Measurements from ENCODE around the gene ITGAV.

The ITGAV gene

DNA sequence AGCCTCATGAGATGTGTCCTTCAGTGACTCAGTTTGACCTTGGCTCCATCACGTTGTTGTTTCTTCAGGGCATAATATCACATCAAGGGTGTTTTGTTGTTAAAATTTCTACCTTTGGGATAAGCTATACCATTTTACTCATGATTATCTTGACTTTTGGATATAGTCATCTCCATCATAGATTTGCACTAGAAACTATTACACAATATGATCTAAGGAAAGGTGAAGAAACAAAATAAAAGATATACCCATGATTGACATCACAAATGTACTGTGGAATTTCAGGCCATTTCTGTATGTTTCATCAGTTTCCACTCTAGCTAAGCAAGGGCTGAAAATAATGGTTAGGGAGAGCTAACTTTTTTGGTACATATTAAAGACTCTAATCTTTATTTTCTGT, 79.3 kb downstream of the ITGAV start:
- DNase-seq (ENCODE audit: low read depth in 2 of 2), result no peak

DNA sequence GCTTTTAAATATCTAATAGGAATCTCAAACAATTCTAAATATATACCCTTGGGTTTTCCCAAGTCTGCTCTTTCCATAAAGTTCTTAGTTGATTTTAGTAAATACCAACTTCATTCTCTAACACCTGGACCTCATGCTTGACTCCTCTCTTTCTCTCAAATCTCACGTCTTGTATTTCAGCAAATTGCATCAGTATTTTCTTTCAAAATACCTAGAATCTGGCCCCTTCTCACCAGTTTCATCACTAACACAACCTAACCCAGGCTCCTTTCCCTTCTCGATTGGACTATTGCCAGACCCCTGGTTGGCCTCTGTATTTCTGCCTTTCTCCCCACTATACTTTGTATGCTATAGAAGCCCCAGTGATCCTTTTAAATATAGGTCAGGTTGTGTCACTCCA, 81.0 kb downstream of the ITGAV start:
- DNase-seq (ENCODE audit: low read depth in 2 of 2), result no peak

- no peak for DNase-seq (ENCODE audit: low read depth in 2 of 2)
Measured at GRCh38 chr2:186675380-186675779, 85.5 kb downstream of the ITGAV start.

DNA sequence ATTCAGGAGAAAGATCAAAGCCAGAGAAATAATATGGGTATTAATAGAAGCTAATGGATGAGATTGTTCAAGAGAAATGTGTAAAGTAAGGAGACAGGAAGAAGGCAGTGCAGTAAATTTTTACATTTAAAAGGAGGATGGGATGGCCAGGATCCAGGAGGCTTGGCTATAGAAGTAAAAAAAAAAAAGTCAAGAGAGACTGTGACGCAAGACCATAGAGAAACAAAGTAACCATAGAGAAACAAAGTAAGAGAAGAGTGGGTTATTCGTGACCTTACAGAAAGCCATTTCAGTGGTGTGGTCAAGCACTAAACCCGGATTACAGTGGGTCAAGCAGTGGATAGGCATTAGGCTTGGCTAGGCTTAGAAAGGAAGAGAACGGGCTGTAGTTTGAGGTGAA, 93.5 kb downstream of the ITGAV start:
- no peak for DNase-seq (ENCODE audit: low read depth in 2 of 2)

DNA sequence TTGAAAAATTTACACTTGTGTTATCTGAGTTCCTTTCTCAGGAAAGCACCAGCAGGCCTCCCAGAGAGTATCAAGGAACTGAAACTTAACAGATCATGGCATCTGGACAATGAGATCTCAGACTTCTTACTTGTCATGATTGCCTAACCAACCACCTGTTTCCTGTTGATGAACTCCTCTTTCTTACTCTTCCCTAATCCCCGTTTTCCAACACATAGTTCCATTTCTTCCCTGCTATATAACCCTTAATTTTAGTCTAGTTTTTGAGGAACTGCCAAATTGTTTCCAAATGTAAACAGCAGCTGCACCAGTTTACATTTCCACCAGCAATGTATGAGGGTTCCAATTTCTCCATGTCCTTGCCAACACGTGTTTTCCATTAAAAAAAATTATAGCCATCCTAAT, 98.0 kb downstream of the ITGAV start:
- no peak for DNase-seq (ENCODE audit: low read depth in 2 of 2)

DNA sequence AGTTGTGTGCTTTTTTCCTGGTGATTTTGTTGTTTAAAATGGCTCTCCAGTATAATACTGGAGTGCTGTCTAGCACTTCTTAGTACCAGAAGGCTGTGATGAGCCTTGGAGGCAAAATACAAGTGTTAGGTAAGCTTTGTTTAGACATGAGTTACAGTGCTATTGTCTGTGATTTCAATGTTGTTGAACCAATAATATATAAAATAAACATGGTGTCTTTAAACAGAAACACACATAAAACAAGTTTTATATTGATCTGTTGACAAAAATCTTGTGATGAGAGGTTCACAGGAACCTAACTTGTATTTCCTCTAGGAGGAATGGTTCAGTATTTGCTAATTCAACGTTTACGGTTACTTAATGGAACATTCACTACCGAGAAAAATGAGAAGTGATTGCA, 99.0 kb downstream of the ITGAV start:
- DNase-seq (ENCODE audit: low read depth in 2 of 2), result no peak

DNA sequence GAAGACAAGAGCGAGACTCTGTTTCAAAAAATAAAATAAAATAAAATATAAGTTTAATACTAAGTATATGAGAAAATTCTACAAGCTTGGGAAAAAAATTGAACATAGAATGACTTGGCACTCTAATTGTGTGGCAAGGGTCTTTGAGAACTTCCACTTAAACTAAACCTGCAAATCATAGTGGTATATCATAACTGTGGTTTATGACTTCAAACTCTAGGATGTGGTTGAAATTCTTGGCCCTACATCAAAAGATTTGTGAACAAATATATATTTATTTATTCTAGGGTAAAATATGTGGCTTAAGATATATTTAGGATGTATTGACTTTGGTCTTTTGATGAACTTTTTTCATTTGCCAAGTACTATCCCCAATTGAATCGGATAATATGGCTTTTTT, 100.9 kb downstream of the ITGAV start:
- no peak for DNase-seq (ENCODE audit: low read depth in 2 of 2)

DNA sequence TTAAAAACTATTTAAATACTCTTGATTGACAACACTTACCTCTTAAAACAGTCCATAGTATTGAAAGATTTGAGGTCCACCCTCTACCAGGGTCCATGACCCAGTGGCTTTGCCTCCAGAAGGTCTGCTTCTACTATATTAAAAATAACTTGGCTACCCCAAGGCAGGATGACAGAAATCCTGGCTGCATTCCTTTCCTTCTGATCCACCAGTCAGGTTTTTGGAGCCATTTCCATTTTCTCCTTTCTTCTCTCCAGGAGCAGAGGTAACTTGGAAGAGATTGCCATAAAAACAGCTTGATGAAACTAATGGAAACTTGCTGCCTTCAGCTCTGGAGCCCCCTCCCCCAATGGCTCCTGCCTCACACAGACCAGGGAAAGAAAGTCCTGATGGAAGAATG, 101.4 kb downstream of the ITGAV start:
- no peak for DNase-seq (ENCODE audit: low read depth in 2 of 2)

DNA sequence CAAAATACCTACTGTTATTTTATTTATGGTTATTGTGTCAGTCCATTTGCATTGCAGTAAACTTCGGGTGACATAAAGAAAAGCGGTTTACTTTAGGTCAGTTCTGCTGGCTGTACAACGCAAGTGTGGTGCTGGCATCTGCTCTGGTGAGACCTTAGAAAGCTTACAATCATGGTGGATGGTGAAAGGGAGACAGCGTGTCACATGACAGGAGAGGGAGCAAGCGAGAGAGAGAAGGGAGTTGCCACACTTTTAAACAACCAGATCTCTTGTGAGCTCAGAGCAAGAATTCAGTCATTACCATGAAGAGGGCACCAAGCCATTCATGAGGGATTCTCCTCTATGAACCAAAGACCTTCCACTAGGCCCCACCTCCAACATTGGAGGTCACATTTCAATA, 102.0 kb downstream of the ITGAV start:
- no peak for DNase-seq (ENCODE audit: low read depth in 2 of 2)

DNA sequence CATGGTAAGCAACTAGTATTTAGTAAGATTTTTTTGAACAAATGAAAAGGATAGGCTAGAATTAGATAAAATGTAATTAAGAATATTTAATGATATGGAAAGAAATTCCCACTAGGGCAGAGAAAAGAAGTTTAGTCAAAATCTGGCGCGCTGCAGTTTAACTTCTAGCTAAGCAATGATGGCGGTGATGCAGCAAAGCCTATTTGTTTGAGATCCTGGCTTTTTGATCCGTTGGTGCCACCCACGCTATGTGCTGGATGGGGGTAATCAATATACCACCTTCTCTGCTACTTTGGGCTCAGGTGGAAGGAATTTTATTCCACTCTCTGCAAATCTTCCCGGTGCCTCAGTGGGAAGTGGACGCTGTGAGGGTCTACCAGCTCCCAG, 103.6 kb downstream of the ITGAV start:
- no peak for DNase-seq (ENCODE audit: low read depth in 2 of 2)

- DNase-seq (ENCODE audit: low read depth in 2 of 2), result no peak
Measured at GRCh38 chr2:186695081-186695756, 105.4 kb downstream of the ITGAV start.

- no peak for DNase-seq (ENCODE audit: low read depth in 2 of 2)
Measured at GRCh38 chr2:186696290-186696689, 106.4 kb downstream of the ITGAV start.

- no peak for DNase-seq (ENCODE audit: low read depth in 2 of 2)
Measured at GRCh38 chr2:186696804-186697203, 106.9 kb downstream of the ITGAV start.

DNA sequence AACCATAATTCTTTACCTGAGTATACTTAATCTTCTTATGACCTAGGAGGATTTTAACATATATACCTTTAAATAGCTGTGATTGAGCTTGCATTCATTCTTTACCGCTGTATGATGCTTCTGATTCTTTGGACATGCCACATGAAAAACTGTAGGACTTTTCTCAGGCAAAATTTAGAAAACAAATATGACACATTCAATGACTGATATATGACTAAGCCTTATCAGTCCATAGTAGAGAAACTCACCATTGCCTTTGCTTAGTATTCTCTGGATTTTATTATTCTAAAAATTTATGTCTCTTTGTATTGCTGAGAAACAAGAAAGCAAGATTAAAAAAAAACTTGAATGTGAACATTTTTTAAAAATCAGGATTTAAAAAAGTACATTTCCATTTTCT, 107.7 kb downstream of the ITGAV start:
- no peak for DNase-seq (ENCODE audit: low read depth in 2 of 2)

GRCh38 chr2:186699742-186700141, 109.9 kb downstream of the ITGAV start:
- no peak for DNase-seq (ENCODE audit: low read depth in 2 of 2)

- no peak for DNase-seq (ENCODE audit: low read depth in 2 of 2)
Measured at GRCh38 chr2:186702006-186702405, 112.2 kb downstream of the ITGAV start.

DNA sequence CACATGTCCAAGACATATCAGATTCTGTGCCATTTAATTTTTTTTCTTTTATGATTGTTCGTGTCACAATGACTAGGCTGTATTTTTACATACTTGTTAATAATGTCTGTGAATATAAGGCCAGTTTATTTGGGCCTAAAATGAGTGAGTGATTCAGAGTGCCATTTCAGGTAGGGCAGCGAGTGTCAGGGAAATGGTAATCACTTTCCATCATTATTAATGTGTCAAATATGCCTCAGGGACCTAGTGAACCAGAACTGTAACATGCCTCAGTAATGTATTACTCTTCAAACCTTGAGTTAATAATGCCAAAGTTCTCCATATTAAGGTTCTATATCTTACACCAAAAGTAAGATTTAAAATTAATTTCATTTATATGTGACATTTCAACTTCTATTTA, 112.6 kb downstream of the ITGAV start:
- no peak for DNase-seq (ENCODE audit: low read depth in 2 of 2)

DNA sequence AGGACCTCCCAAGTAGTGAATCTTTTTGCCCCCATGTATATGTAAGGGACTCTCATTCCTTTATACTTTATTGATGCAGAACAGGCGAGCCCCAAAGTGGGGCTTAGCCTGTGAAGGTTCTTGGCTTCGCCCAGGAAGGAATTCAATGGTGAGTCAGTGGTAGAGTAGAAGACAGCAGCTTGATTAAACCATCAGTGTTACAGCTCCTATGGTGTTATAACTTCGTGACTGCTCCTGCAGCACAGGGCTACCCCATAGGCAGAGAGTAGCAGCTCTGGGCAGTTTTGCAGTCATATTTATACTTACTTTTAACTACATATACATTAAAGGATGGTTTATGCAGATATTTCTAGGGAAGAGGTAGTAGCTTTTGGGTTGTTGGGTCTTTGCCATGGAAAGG, 115.0 kb downstream of the ITGAV start:
- no peak for DNase-seq (ENCODE audit: low read depth in 2 of 2)

DNA sequence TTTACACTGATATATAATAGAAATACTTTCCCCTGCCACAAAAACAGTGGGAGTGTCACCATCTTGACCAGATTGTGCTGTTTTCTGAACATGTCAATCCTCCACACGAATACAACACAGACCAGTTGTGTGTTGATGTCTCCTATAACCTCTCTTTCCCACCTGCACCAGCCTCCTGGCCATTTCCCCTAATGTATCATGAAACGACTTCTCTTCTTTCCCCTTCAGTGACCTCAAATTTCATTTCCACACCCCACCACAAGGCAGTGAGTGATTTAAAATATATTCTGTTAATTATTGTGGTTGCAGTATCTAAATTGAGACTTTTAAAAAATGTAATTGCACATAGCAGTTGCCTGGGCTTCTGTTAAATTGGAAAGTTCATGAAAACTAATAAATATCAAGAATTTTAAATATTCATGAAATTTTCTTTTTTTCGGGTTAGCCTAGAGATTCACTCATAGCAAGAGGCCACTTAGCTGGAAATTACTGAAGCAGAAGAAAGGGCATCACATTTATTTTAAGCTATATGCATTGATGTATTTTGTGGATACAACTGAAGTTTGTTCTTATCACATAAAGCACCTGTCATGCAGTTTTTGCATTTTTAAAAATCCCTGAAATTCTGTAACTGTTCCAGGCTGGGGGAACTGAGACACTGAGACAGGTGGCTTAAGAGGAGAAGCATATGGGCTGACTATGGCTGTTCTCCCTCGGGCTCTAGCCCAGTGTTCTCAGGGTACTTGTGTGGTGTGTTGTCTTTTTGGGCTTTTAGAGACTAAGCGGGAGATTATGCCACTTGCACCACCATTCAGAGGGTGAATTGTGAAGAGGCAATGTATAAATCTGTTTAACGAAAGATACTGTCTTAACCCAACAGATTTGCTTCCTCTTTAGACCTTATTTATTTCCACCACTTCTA, 119.9 kb downstream of the ITGAV start:
- no peak for DNase-seq (ENCODE audit: low read depth in 2 of 2)

- DNase-seq (ENCODE audit: low read depth in 2 of 2), result no peak
Measured at GRCh38 chr2:186713691-186714090, 123.8 kb downstream of the ITGAV start.

GRCh38 chr2:186714611-186715010, 124.8 kb downstream of the ITGAV start:
- no peak for DNase-seq (ENCODE audit: low read depth in 2 of 2)

DNA sequence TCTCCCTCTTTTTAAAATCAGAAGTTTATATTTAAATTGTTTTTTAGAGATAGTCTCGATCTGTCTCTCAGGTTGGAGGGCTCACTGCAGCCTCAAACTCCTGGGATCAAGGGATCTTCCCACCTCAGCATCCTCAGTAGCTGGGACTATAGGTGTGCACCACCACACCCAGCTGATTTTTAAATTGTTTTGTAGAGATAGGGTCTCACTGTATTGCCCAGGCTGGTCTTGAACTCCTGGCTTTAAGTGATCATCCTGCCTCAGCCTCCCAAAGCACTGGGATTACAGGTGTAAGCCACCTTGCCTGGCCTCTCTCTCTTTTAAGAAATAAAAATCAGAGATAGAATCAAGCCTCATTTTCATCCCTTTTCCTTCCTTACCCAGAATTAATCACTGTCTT, 126.1 kb downstream of the ITGAV start:
- no peak for DNase-seq (ENCODE audit: low read depth in 2 of 2)

GRCh38 chr2:186716899-186717298, 127.0 kb downstream of the ITGAV start:
- DNase-seq (ENCODE audit: low read depth in 2 of 2), result no peak

Data from stimulated activated CD4-positive, alpha-beta T cell treated with anti-CD3 and anti-CD28 coated beads, Interleukin-15, amount 100 ng/mL, for 48 hours (primary cell).